ENCODE measurements around the gene SH3BP5L. TPM values are rescaled to one million over a fixed set of nuclear protein-coding genes. Genes with fewer than 3 reads are reported as not detected.

The SH3BP5L gene
- total and polyA plus RNA-seq, 10 of the 15 experiments (the other 5 are each of a cell fraction or from before 2014, with no cell fraction given) = 1.1 to 22.8 (median 10.9) TPM

GRCh38 chr1:248849152-248849551 lies 23.4 kb upstream of the SH3BP5L start:
- ATAC-seq = no peak
- POLR2A ChIA-PET = no interaction called here
- H3K27ac ChIP-seq (ENCODE audit: control insufficient read depth, insufficient read depth) = no peak overlapping the region

GRCh38 chr1:248848602-248849001 lies 22.9 kb upstream of the SH3BP5L start:
- BruUV-seq (replicated peaks) = no TSS peak
- H2AFZ ChIP-seq (ENCODE audit: control insufficient read depth, low read depth, low read length) = no peak overlapping the region
- ATAC-seq (no peak), DNase-seq (ENCODE audit: low read depth, low spot score) (no peak), FAIRE-seq (no peak)
- H4K20me1 ChIP-seq (ENCODE audit: control insufficient read depth, insufficient read depth) = no peaks in the 10 kb centered on the region
- intact Hi-C loops (cut with micrococcal nuclease; ENCODE audit: unreplicated experiment) = no loop called here
- ChIA-PET SMC1A (ENCODE audit: uncharacterized antibody, unreplicated experiment) (no interaction called here), RAD21 (ENCODE audit: unreplicated experiment) (no interaction called here), POLR2A (no interaction called here), CTCF (no interaction called here)
- no peak overlapping the region for H3K4me2 ChIP-seq (ENCODE audit: control insufficient read depth, insufficient read depth)
- H3K79me2 ChIP-seq (ENCODE audit: control insufficient read depth, insufficient read depth, low read length) = 0 out of 2 replicates have a peak, but pooled peaks cover 2% of the 10 kb centered on the region
- H3K9me3 ChIP-seq (replicated peaks; ENCODE audit: control insufficient read depth, insufficient read depth, low read length) = no peaks in the 10 kb centered on the region
- H3K27ac ChIP-seq (ENCODE audit: control insufficient read depth, insufficient read depth) = no peak overlapping the region
- H3K4me3 ChIP-seq = no peak overlapping the region
- peaks cover 32 to 33% of the 10 kb centered on the region in 2 experiments for H3K36me3 ChIP-seq (ENCODE audit: control insufficient read depth in 2 of 2, insufficient read depth in 2 of 2, low read length in 1 of 2)
- H3K4me1 ChIP-seq (ENCODE audit: control insufficient read depth, insufficient read depth, low read length) = peaks cover 16% of the 10 kb centered on the region
- in situ Hi-C loops (cut with MboI) = no loop called here
- no peak overlapping the region for H3K9ac ChIP-seq (ENCODE audit: control insufficient read depth, insufficient read depth, low read length)
- H3K27me3 ChIP-seq (replicated peaks in 1 of 2; ENCODE audit: control insufficient read depth in 2 of 2, insufficient read depth in 2 of 2, low read length in 1 of 2) = no peaks in the 10 kb centered on the region
- WGBS (ENCODE audit: insufficient coverage, insufficient replicate concordance, low lambda C conversion rate, missing lambda C conversion rate) = 90% methylated on average over 8 of the region's 8 CpGs
- TF ChIP-seq RAD21 (IDR thresholded peaks at IDR 0.05; ENCODE audit: insufficient read depth, low read depth, low read length) = no peak
- no peak for TF ChIP-seq IRF5 (IDR thresholded peaks at IDR 0.05; ENCODE audit: borderline replicate concordance)
- no peak for TF ChIP-seq ZNF384 (IDR thresholded peaks at IDR 0.05; ENCODE audit: borderline replicate concordance, low read depth, low read length)
- TF ChIP-seq ZNF207 (IDR thresholded peaks at IDR 0.05; ENCODE audit: borderline replicate concordance) = no peak
- TF ChIP-seq SIN3A (IDR thresholded peaks at IDR 0.05; ENCODE audit: low read depth, low read length) = no peak
- TF ChIP-seq SUZ12 (IDR thresholded peaks at IDR 0.05; ENCODE audit: unreplicated experiment) = no peak
- no peak for TF ChIP-seq MEF2B (IDR thresholded peaks at IDR 0.05; ENCODE audit: partially characterized antibody, poor library complexity, severe bottlenecking)
- no peak for TF ChIP-seq JUND (IDR thresholded peaks at IDR 0.05; ENCODE audit: low read depth, low read length)
- no peak for TF ChIP-seq SMARCA5 (IDR thresholded peaks at IDR 0.05)
- no peak for TF ChIP-seq USF1 (IDR thresholded peaks at IDR 0.05; ENCODE audit: borderline replicate concordance, extremely low read length, insufficient read depth, low read depth, low read length)
- TF ChIP-seq CEBPB (IDR thresholded peaks at IDR 0.05; ENCODE audit: borderline replicate concordance in 1 of 2, low read depth in 2 of 2, low read length in 2 of 2) = no peak
- no peak for TF ChIP-seq TCF7 (IDR thresholded peaks at IDR 0.05; ENCODE audit: borderline replicate concordance)

More at GRCh38 chr1:248849152-248849551, 23.4 kb upstream of the SH3BP5L start:
- H3K4me3 ChIP-seq = no peak overlapping the region
- peaks cover 35 to 37% of the 10 kb centered on the region in 2 experiments for H3K36me3 ChIP-seq (ENCODE audit: control insufficient read depth in 2 of 2, insufficient read depth in 2 of 2, low read length in 1 of 2)
- intact Hi-C loops (cut with micrococcal nuclease; ENCODE audit: unreplicated experiment) = no loop called here
- H3K9me3 ChIP-seq (replicated peaks; ENCODE audit: control insufficient read depth, insufficient read depth, low read length) = no peaks in the 10 kb centered on the region
- no peak for TF ChIP-seq PBX3 (IDR thresholded peaks at IDR 0.05; ENCODE audit: insufficient replicate concordance, low read depth, low read length)
- TF ChIP-seq POLR2A (IDR thresholded peaks at IDR 0.05; ENCODE audit: low read depth, low read length) = 0 out of 2 replicates have a peak, but pooled peaks have one; percentile 38
- H3K9ac ChIP-seq (ENCODE audit: control insufficient read depth, insufficient read depth, low read length) = no peak overlapping the region
- no peaks in the 10 kb centered on the region for H4K20me1 ChIP-seq (ENCODE audit: control insufficient read depth, insufficient read depth)
- ChIA-PET RAD21 (ENCODE audit: unreplicated experiment) (no interaction called here), CTCF (no interaction called here), SMC1A (ENCODE audit: uncharacterized antibody, unreplicated experiment) (interaction anchor here (1.1 kb wide), 1 partner anchor 9 kb away, joined by 3 read pairs; no protein-coding TSS in a partner anchor)
- H3K27me3 ChIP-seq (replicated peaks in 1 of 2; ENCODE audit: control insufficient read depth in 2 of 2, insufficient read depth in 2 of 2, low read length in 1 of 2) = no peaks in the 10 kb centered on the region
- no peak overlapping the region for H2AFZ ChIP-seq (ENCODE audit: control insufficient read depth, low read depth, low read length)
- no TSS peak for BruUV-seq (replicated peaks)
- H3K79me2 ChIP-seq (ENCODE audit: control insufficient read depth, insufficient read depth, low read length) = 0 out of 2 replicates have a peak, but pooled peaks cover 2% of the 10 kb centered on the region
- peaks cover 17% of the 10 kb centered on the region for H3K4me1 ChIP-seq (ENCODE audit: control insufficient read depth, insufficient read depth, low read length)
- no peak overlapping the region for H3K4me2 ChIP-seq (ENCODE audit: control insufficient read depth, insufficient read depth)
- in situ Hi-C loops (cut with MboI) = no loop called here
- WGBS (ENCODE audit: insufficient coverage, insufficient replicate concordance, low lambda C conversion rate, missing lambda C conversion rate) = 85% methylated on average over 3 of the region's 3 CpGs
- FAIRE-seq (no peak), DNase-seq (ENCODE audit: low read depth, low spot score) (no peak)
